DLD1 (cell line): ENCODE measurements around the gene PAPSS1.
"Not testable (repeated sequence)": the region's sequence is repeated elsewhere in the genome, so short reads cannot be mapped to it uniquely, and the experiment has no call there.

Experiments used
- in situ Hi-C: cut with HindIII; loops from 2 replicates; pipeline ENCODE4 v1.10.0; 2017; ENCODE audit warnings: low sequenced_read_pairs

Gene PAPSS1

DNA sequence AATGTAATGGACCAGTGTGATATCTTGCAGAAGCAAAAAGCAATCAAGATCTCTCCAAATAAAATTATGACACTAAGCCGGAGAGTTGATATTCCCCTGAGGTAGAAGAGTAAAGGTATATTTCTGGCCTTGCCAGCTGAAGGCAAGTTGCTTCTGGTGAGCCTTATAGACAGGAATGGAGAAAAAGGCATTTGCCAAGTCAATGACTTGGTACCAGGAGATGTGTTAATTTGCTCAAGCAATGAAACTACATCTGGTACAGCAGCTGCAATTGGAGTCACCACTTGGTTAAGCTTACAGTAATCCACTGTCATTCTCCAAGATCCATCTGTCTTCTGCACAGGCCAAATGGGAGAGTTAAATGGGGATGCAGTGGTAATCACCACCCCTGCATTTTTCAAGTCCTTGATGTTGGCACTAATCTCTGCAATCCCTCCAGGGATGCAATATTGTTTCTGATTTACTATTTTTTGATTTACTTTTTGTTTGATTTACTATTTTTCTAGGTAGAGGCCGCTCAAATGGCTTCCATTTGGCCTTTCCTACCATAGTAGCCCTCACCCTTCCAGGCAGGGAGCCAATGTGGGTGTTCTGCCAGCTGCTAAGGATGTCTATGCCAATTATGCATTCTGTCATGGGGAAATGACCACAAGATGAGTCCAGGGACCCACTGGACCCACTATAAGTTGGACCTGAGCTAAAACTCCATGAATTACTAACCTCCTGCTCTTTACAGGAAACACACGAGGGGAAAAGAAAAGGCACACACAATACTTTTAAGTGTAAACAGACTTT, 6.3 kb upstream of the PAPSS1 start:
- in situ Hi-C loops: not testable (repeated sequence)

GRCh38 chr4:107725281-107725859, 5.3 kb upstream of the PAPSS1 start:
- in situ Hi-C loops: no loop called here

DNA sequence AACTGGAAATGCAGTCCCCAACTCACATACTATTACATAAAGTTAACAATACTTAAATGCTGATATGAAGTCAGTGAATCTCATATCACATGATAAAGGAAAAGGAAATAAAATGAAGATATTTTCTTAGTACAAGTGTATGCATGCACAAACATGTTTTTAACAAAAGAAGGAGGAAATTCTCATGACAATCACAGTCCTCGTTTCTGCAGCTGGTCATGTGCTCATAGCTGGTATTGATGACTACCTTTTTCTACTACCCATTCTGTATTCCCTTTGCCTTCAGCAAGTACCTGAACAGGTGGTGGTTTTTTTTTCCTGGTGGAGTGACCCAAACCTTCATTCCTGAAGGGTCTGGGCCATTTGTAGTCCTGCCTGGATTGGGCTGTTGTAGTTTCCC, 3.3 kb upstream of the PAPSS1 start:
- in situ Hi-C loops: not testable (repeated sequence)

DNA sequence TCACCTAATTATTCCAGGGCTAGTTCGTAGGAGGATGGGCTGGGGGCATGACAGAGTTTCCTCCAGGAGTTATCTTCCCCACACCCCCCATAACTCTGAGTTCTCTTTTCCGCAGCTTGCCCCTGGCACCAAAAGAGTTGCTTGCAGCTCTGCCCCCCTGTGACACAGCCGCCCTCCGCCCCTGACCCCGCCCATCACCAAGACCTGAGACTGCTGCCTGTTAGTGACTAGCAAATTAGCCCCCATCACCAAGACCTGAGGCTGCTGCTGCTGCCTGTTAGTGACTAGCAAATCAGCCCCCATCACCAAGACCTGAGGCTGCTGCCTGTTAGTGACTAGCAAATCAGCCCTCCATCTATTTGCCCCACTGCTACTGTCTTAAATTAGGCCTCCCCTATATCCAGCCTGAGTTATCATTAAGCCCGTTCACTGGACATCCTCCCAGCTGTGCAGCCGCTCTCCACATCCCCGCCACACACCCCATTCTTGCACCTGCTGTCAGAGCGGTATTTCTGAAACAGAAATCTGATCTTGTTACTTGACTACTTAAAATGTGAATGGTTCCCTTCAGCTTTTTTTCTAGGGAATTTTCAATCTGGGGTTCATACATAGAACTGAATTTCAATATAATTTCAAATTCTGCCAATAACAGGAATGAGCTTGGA, 1.5 kb upstream of the PAPSS1 start:
- in situ Hi-C loops: no loop called here

- in situ Hi-C loops: no loop called here
These were observed 670 bp downstream of the PAPSS1 start for GRCh38 chr4:107719207-107719921.

GRCh38 chr4:107718351-107718965, 1.6 kb downstream of the PAPSS1 start:
- in situ Hi-C loops: no loop called here

DNA sequence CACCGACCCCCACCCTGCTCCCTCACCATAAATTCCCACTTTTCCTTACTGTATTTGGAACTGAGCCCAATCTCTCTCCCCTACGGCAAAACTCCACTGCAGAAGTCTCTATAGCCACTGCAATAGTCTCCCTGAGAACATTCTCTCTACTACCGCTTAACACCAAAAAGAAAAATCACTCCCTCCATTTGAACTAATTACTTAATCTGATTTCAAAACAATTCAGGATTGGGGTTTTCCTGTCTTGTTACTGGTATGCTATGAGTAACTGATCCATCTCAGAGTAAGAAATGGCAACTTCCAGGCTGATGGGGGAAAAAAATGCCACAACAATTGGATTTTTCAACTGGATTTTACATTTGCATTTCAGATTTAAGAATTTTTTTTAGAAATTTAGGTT, 5.8 kb downstream of the PAPSS1 start:
- in situ Hi-C loops: no loop called here

GRCh38 chr4:107712236-107712635, 7.8 kb downstream of the PAPSS1 start:
- in situ Hi-C loops: no loop called here

DNA sequence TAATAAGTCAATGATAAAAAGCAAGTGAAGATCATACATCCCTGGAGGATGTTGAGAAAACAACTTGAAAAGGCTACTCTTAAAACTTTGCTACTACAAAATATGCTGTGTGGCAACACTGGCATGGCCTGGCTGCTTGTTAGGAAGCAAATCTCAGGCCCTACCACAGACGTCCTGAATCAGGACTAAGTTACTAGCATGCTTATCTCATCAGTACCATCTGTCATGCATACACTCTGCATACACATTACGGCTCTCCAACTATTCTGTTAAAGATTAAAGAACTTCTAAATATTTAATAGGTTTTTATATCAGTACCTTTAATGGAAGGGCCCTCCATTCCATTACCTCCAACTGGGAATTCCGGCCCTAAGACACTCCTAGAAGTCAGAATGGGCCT, 8.2 kb downstream of the PAPSS1 start:
- in situ Hi-C loops: no loop called here

DNA sequence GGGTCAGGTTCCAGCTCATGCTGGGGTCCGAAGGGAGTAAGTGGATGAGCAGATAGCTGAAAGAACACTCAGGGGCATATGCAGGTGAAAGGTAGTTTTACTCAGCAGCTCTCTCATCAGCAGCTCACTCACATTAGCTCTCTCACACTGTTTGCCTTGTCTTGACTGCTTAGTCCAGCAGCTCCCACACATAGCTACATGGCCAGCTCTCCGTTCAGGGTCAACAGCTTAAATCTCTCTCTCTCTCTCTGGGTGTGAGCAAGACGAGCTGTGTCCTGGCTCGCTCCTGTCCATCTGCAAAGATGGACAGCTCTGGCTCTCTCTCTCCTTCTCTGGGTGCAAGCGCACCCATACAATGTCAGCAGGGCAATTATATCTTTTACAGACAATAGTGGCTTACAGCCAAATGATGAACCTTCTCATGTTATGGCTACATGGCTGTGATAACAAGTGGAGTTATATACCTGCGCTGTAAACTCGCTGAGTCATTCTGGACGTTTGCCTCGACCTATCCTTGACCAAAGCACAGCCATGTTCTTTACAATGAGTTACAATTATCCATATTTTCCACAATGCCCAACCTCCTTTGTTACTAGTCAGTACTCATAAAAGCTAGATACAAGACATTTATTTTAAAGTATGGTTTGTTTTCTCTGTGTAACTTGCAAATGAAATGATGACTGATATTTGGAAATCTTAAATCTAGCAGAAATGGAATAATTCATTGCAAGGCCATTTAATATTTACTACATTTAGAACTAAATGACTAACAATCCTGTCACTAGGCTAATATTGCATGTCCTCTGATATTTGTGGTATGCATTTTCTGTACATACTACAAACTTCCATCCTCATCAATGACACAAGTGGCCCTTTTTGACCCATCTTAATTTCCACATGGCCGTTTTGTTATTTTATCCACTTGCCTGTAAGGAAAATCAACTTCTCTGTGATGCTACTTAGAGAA, 9.3 kb downstream of the PAPSS1 start:
- in situ Hi-C loops: no loop called here

DNA sequence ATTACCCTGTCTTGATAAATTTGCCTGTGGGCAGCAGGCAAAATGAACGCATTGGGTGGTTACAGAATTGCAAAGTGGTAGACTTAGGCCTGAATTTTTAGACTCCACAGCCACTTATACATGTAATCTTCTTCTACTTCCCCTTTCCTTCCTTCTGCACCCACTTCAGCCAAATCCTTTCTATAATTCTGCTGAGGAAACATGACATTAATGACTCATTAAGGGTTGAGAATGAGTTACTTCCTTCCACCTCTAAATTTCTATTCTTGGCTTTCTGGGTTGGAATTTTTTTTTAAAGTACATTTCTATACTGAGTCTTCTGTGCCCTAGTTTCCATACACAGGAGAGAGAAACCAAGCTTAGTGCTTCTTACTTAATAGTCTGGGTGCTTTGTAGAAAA, 10.1 kb downstream of the PAPSS1 start:
- in situ Hi-C loops: no loop called here

DNA sequence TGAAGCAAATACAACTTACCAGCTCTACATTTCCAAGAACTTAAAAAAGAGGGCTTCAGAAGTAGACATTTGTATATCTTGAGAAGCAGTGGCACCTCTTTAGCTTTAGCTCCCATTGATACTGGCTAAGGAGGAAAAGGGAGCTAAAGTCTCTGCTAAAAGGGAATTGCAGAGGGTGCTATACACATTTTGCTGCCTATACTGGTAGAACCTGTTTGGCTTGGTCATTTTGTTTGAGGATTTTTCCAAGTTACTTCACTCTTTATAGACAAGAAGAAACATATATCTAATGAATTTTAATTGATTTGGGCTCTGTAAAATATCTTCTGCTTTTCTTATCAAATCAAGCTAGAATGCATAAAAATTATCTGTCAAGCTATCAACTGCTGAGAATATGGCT, 11.8 kb downstream of the PAPSS1 start:
- in situ Hi-C loops: no loop called here

GRCh38 chr4:107705742-107706556, 14.1 kb downstream of the PAPSS1 start:
- in situ Hi-C loops: no loop called here

- in situ Hi-C loops: no loop called here
These were observed 18.5 kb downstream of the PAPSS1 start for GRCh38 chr4:107701565-107701964.

GRCh38 chr4:107699466-107700206, 20.4 kb downstream of the PAPSS1 start:
- in situ Hi-C loops: no loop called here

DNA sequence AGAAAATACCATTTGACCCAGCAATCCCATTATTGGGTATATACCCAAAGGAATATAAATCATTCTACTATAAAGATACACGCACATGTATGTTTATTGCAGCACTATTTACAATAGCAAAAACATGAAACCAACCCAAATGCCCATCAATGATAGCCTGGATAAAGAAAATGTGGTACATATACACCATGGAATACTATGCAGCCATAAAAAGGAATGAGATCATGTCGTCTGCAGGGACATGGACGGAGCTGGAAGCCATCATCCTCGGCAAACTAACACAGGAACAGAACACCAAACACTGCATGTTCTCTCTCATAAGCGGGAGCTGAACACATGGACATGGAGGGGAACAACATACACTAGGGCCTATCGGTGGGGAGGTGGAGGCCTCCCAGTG, 23.8 kb downstream of the PAPSS1 start:
- in situ Hi-C loops: not testable (repeated sequence)

- in situ Hi-C loops: no loop called here
These were observed 26.9 kb downstream of the PAPSS1 start for GRCh38 chr4:107693132-107693531.

DNA sequence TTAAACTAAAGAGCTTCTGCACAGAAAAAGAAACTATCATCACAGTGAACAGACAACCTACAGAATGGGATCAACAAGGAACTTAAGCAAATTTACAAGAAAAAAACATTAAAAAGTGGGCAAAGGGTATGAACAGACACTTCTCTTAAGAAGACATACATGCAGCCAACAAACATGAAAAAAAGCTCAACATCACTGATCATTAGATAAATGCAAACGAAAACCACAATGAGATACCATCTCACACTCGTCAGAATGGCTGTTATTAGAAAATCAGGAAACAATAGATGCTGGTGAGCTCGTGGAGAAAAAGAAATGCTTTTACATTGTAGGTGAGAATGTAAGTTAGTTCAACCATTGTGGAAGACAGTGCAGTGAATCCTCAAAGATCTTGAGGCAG, 27.8 kb downstream of the PAPSS1 start:
- in situ Hi-C loops: no loop called here
